ENCODE results near the gene CENPQ. TPM values are rescaled to one million over a fixed set of nuclear protein-coding genes. Genes with fewer than 3 reads are reported as not detected.

CENPQ gene
- total RNA-seq, 1 donor from 2014 or later, result 6.3 TPM

GRCh38 chr6:49504666-49505065, 41.5 kb downstream of the CENPQ start:
- no peak for DNase-seq (ENCODE audit: low read depth, low spot score)

GRCh38 chr6:49506569-49507111, 43.5 kb downstream of the CENPQ start:
- DNase-seq (ENCODE audit: low read depth, low spot score), result no peak

DNA sequence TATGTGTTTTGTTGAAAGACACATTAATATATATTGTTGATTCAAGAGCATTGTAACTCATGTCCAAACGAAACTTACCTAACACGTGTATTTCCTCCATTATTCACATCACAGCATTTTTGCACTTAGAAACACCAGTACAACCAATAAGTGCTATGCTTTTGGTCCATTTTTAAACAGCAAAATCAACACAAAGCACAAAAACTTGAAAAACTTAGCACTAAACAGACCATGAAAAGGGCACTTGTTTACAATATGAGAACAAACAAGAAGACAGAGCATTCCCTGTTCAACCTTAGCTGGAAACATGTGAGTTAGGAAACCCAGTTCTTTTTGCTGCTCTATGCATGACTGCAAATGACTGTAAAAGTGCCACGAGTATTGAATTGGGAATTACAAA, 46.2 kb downstream of the CENPQ start:
- DNase-seq (ENCODE audit: low read depth, low spot score), result no peak

DNA sequence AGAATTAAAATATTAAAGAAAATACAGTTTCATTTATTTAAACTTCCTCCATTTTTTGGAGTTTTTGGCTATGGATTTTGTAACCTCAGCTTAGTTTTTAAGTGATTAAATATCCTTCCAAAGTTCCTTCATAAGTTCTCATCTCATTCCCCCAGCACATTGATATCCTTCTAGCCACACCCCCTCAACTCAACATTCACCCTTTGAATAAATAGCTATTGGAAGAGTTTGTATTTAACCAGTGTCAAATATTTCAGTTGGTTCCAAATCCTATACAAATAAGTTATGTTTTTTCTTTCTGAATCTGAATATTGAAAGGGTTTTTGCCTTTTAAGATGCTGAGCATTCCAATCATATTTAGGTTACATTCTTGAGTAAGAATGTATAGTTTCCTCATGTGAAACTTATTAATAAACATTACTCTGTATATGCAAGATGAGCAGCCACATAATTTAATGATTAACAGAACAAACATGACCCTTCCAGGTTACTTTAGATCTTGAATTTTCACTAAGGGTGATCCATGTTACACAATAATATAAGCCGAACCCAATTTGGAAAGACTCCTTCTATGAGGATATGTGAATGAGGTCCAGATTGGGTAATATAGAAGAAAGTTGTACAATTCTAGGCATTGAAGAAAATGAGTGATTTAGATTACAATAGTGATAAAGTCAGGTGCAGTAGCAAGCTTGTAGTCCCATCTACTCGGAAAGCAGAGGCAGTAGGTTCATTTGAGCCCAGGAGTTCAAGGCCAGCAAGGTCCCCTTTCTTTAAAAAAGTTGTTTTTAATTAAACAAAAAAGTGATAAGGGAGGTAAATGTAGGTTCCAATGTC, 50.2 kb downstream of the CENPQ start:
- no peak for DNase-seq (ENCODE audit: low read depth, low spot score)

DNA sequence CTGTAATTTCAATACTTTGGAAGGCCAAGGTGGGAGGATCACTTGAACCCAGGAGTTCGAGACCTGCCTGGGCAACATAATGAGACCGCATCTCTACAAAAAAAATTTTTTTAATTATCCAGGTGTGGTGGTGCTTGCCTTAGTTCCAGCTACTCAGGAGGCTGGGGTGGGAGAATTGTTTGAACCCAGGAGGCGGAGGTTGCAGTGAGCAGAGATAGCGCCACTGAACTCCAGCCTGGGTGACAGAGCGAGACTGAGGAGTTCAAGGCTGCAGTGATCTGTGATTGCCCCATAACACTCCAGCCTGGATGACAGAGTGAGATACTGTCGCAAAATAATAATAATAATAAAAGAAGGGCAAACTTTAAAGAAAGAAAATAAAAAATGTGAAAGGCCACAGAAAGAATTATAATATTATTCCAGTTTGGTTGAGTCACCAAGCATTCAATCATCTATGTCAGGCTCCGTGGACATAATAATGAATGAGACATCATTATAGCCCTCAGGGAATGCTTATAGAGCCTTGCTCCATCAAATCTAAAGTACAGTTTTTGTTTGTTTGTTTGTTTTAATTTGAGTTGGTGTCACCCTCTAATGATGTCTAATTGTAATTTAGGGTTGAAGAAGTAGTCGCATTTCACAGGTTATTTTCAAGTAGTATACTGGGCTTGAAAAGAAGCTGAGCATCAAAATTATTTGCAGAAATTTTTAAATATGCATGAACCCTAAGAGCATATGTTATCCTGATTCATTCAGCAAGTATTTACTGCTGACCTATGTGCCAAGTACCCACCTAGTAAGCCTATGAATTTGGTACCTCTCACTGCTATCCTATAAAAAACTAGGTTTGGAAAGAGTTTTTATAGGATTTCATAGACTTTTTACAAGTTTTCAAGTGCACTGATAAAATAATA, 51.7 kb downstream of the CENPQ start:
- no peak for DNase-seq (ENCODE audit: low read depth, low spot score)

- DNase-seq (ENCODE audit: low read depth, low spot score), result no peak
Measured at GRCh38 chr6:49515485-49516146, 52.4 kb downstream of the CENPQ start.

DNA sequence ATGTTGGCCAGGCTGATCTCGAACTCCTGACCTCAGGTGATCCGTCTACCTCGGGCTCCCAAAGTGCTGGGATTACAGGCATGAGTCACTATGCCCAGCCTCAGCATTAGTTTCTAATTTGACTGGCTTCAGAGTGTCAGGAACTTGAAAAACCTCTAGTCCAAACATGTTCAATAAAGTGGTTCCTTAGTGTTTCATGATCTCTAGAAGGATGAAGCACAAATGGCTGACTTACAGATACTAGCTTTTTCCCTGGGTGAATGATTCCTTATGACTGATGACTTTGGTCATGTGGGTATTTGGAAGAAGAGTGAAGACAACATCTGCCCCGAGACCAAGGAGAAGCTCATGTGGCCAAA, 53.0 kb downstream of the CENPQ start:
- DNase-seq (ENCODE audit: low read depth, low spot score), result no peak

DNA sequence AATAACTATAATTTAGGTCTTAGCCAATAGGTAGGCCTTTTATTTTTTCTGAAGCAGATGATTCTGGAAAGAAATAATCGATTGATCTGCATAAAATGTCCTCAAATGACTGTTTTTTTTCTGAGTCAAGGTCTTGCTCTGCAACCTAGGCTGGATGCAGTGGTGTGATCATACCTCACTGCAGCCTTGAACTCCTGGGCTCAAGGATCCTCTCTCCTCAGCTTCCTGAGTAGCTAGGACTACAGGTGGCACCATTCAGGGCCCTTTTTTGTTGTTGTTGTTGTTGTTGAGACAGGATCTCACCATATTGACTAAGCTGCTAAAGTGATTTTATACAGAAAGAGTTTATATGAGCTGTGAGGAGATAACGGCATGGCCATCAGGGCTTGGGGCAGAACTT, 54.7 kb downstream of the CENPQ start:
- no peak for DNase-seq (ENCODE audit: low read depth, low spot score)

DNA sequence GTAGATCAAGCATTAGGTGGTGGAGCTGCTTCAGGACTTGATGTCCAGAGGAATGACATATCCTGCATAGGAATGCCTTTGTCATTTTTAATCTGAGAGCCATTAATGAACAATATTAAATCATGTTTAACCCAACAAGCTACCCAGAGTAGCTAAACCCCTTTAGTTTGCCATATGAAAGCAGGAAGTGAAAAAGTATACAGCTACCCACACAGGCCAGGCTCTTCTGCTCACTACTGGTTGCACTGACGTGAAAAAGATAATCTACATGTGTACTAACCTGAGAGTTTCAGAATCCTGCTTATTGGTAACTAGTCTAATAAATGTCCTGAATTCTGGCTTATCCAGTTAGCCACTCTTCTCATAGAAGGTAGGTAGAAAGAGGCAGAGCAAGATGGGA, 56.5 kb downstream of the CENPQ start:
- DNase-seq (ENCODE audit: low read depth, low spot score), result no peak

GRCh38 chr6:49522710-49523593, 59.8 kb downstream of the CENPQ start:
- DNase-seq (ENCODE audit: low read depth, low spot score), result no peak

- no peak for DNase-seq (ENCODE audit: low read depth, low spot score)
Measured at GRCh38 chr6:49523901-49524300, 60.7 kb downstream of the CENPQ start.

GRCh38 chr6:49524541-49524940, 61.4 kb downstream of the CENPQ start:
- no peak for DNase-seq (ENCODE audit: low read depth, low spot score)

- no peak for DNase-seq (ENCODE audit: low read depth, low spot score)
Measured at GRCh38 chr6:49526598-49526997, 63.4 kb downstream of the CENPQ start.

GRCh38 chr6:49527320-49527719, 64.2 kb downstream of the CENPQ start:
- DNase-seq (ENCODE audit: low read depth, low spot score), result no peak

GRCh38 chr6:49528571-49528970, 65.4 kb downstream of the CENPQ start:
- no peak for DNase-seq (ENCODE audit: low read depth, low spot score)

GRCh38 chr6:49530141-49530776, 67.1 kb downstream of the CENPQ start:
- no peak for DNase-seq (ENCODE audit: low read depth, low spot score)

- DNase-seq (ENCODE audit: low read depth, low spot score), result peak; percentile 35
Measured at GRCh38 chr6:49531774-49532569, 68.8 kb downstream of the CENPQ start.

GRCh38 chr6:49535795-49536194, 72.6 kb downstream of the CENPQ start:
- no peak for DNase-seq (ENCODE audit: low read depth, low spot score)

DNA sequence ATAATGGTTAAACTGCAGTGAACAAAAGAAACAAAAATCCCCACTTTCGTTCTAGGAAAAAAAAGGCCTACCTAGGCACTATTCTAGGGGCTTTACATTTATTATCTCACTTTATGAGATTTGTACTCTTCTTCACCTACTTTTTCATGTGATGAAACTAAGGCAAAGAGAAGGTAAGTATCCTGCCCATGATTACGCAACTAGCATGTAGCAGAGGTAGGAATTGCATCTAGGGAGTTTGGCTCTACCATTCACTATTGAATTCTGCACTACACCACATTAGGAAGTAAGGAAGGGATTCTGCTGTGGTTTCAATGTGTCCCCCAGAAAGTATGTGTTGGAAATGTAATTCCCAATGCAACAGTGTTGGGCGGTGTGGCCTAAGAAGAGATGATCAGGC, 75.9 kb downstream of the CENPQ start:
- DNase-seq (ENCODE audit: low read depth, low spot score), result no peak
